ENCODE results near the gene ARRB1.

- TF ChIP-seq CTCF (IDR thresholded peaks at IDR 0.05) (no peak), POLR2A (IDR thresholded peaks at IDR 0.05) (no peak)
Measured at GRCh38 chr11:75341612-75342011, 9.8 kb downstream of the ARRB1 start.
